HEK293T (cell line): ENCODE results near the gene ELK3.

Source experiments
- CTCF ChIA-PET: fragments of 350-600 bp; formaldehyde crosslinking; extraction: SDS; loops from one replicate; lab custom pipeline; 2021; ENCODE audit warnings: antibody characterized with exemption, inconsistent platforms; lab: Yijun Ruan, JAX
- POLR2A ChIA-PET: fragments of 350-600 bp; formaldehyde crosslinking; extraction: SDS; loops from one replicate; lab custom pipeline; 2020; ENCODE audit warnings: antibody characterized with exemption, inconsistent platforms; lab: Yijun Ruan, JAX
- DNase-seq: peaks from one replicate; pipeline ENCODE4 v3.0.0; 2012; ENCODE audit warnings: mixed read lengths; ENCODE audit errors: extremely low spot score
- ARNT ChIP-seq: fragments of 450-650 bp; IDR thresholded peaks from 2 replicates; pipeline ENCODE4 v1.6.1; 2017; ENCODE audit warnings: mild to moderate bottlenecking
- BHLHE40 ChIP-seq: fragments of 450-650 bp; IDR thresholded peaks from 2 replicates; pipeline ENCODE4 v1.6.1; 2016; ENCODE audit warnings: mild to moderate bottlenecking, moderate library complexity, borderline replicate concordance
- CTBP1 ChIP-seq: fragments of 450-650 bp; IDR thresholded peaks from 2 replicates; pipeline ENCODE4 v1.6.1; 2016; ENCODE audit warnings: borderline replicate concordance
- ELF4 ChIP-seq: fragments of 450-650 bp; IDR thresholded peaks from 2 replicates; pipeline ENCODE4 v1.6.1; 2017; ENCODE audit warnings: antibody characterized with exemption
- FOXA1 ChIP-seq: fragments of 450-650 bp; IDR thresholded peaks from 2 replicates; pipeline ENCODE4 v1.6.1; 2016; ENCODE audit warnings: mild to moderate bottlenecking
- FOXK2 ChIP-seq: fragments of 450-650 bp; IDR thresholded peaks from 2 replicates; pipeline ENCODE4 v1.6.1; 2016; ENCODE audit warnings: mild to moderate bottlenecking
- FOXM1 ChIP-seq: fragments of 450-650 bp; IDR thresholded peaks from 2 replicates; pipeline ENCODE4 v1.6.1; 2017; ENCODE audit warnings: mild to moderate bottlenecking, borderline replicate concordance
- HDGF ChIP-seq: fragments of 450-650 bp; IDR thresholded peaks from 2 replicates; pipeline ENCODE4 v1.6.1; 2017; ENCODE audit warnings: antibody characterized with exemption, borderline replicate concordance
- L3MBTL2 ChIP-seq: fragments of 450-650 bp; conservative IDR thresholded peaks from 2 replicates; pipeline ENCODE4 v1.6.1; 2016; ENCODE audit warnings: mild to moderate bottlenecking
- LEF1 ChIP-seq: fragments of 450-650 bp; IDR thresholded peaks from 2 replicates; pipeline ENCODE4 v1.6.1; 2017; ENCODE audit warnings: mild to moderate bottlenecking, borderline replicate concordance
- NFRKB ChIP-seq: fragments of 450-650 bp; IDR thresholded peaks from 2 replicates; pipeline ENCODE4 v1.6.1; 2016; ENCODE audit warnings: mild to moderate bottlenecking, moderate library complexity
- PKNOX1 ChIP-seq: fragments of 450-650 bp; IDR thresholded peaks from 2 replicates; pipeline ENCODE4 v1.6.1; 2016
- SP1 ChIP-seq: fragments of 450-650 bp; IDR thresholded peaks from 2 replicates; pipeline ENCODE4 v1.6.1; 2017
- SUZ12 ChIP-seq: fragments of 450-650 bp; IDR thresholded peaks from 2 replicates; pipeline ENCODE4 v1.6.1; 2016; ENCODE audit warnings: mild to moderate bottlenecking
- TARDBP ChIP-seq: fragments of 450-650 bp; IDR thresholded peaks from 2 replicates; pipeline ENCODE4 v1.6.1; 2016
- ZNF384 ChIP-seq: fragments of 450-650 bp; IDR thresholded peaks from 2 replicates; pipeline ENCODE4 v1.6.1; 2016

Gene ELK3

GRCh38 chr12:96300064-96300463, 105.9 kb downstream of the ELK3 start:
- TF ChIP-seq ZNF384 (no peak), FOXK2 (no peak), SUZ12 (no peak), PKNOX1 (no peak), SP1 (no peak), NFRKB (no peak), LEF1 (no peak)
- DNase-seq = no peak
- CTCF ChIA-PET = no interaction called here
- POLR2A ChIA-PET = no interaction called here

GRCh38 chr12:96301732-96302131, 107.6 kb downstream of the ELK3 start:
- POLR2A ChIA-PET = no interaction called here
- TF ChIP-seq TARDBP = no peak
- TF ChIP-seq ZNF384 = no peak
- no peak for TF ChIP-seq CTBP1
- TF ChIP-seq SP1 = no peak
- no peak for TF ChIP-seq FOXK2
- no peak for TF ChIP-seq PKNOX1
- TF ChIP-seq ELF4 = no peak
- no peak for TF ChIP-seq FOXA1
- TF ChIP-seq L3MBTL2 = no peak
- TF ChIP-seq HDGF = no peak
- DNase-seq = no peak
- CTCF ChIA-PET = no interaction called here

- CTCF ChIA-PET = interaction anchor here (0.6 kb wide), 1 partner anchor 34 kb away, joined by 5 read pairs; no protein-coding TSS in a partner anchor
- no peak for DNase-seq
- POLR2A ChIA-PET = no interaction called here
These were observed 108.6 kb downstream of the ELK3 start for GRCh38 chr12:96302687-96303310.

GRCh38 chr12:96303653-96304052, 109.5 kb downstream of the ELK3 start:
- CTCF ChIA-PET = no interaction called here
- POLR2A ChIA-PET = no interaction called here
- no peak for TF ChIP-seq FOXK2
- no peak for TF ChIP-seq BHLHE40
- no peak for TF ChIP-seq ZNF384
- TF ChIP-seq L3MBTL2 = no peak
- TF ChIP-seq CTBP1 = no peak
- TF ChIP-seq ELF4 = no peak
- no peak for TF ChIP-seq HDGF
- no peak for TF ChIP-seq FOXA1
- TF ChIP-seq TARDBP = no peak
- TF ChIP-seq SP1 = no peak
- no peak for TF ChIP-seq PKNOX1
- no peak for TF ChIP-seq FOXM1
- TF ChIP-seq LEF1 = no peak
- no peak for TF ChIP-seq ARNT
- DNase-seq = no peak

More at GRCh38 chr12:96302687-96303310, 108.6 kb downstream of the ELK3 start:
- TF ChIP-seq CTBP1 (no peak), LEF1 (no peak), FOXM1 (no peak), ARNT (no peak), FOXA1 (no peak), PKNOX1 (no peak), TARDBP (no peak), NFRKB (no peak), ELF4 (no peak), ZNF384 (no peak)

- ChIA-PET CTCF (no interaction called here), POLR2A (no interaction called here)
- TF ChIP-seq ELF4 (no peak), SP1 (no peak), NFRKB (no peak), FOXA1 (no peak), TARDBP (no peak), FOXK2 (no peak), ARNT (no peak), CTBP1 (no peak), SUZ12 (no peak), HDGF (no peak), FOXM1 (no peak), ZNF384 (no peak), PKNOX1 (no peak), BHLHE40 (no peak)
- DNase-seq = no peak
These were observed 111.5 kb downstream of the ELK3 start for GRCh38 chr12:96305665-96306064.
